Measurements from ENCODE around the gene POC1A. TPM values are rescaled to one million over a fixed set of nuclear protein-coding genes. Genes with fewer than 3 reads are reported as not detected.

Gene POC1A
- total and polyA plus RNA-seq, 10 of the 15 experiments (the other 5 are each of a cell fraction or from before 2014, with no cell fraction given), result 8.5 to 49.8 (median 23.5) TPM

DNA sequence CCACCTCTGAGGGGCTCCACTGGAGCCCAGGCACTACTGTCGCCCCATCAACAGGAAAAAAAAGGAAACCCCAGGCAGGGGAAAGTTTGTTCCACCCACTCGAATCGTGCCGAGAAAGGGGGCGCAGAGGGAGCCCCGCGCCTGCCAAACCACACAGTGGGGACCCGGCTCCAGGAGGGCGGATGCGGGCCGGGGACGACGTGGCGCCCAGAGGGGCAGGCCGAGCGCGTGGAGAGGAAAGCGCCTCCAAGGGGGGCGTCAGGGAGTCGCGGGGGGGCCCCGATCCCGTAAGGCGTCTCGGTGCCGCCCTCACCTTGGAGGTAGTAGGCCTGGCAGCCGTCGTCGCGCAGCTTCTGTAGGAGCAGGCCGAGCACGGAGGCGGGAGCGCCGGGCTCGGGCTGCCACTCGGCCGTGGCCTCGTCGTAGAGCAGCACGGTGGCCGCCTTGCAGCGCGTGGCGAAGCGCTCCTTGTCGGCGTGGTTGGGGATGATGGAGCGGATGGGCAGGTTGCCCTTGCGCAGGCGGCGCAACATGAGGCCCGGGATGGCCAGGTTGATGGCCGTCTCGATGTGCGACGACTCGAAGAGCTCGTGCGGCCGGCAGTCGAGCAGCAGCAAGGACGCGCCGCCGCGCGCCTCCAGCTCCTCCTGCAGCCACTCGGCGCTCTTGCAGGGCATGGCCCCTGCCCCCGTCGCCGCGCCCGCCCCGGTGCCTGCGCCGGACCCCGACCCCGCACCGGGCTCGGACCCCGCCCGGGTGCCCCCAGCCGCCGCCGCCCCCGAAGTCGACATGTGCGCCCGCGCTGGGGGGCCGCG lies 98.5 kb downstream of the POC1A start (continued):
- peak; percentile 64 for TF ChIP-seq POLR2A (IDR thresholded peaks at IDR 0.05; ENCODE audit: low read depth, low read length)
- TF ChIP-seq SMAD1 (IDR thresholded peaks at IDR 0.05; ENCODE audit: low read depth, partially characterized antibody), result no peak
- TF ChIP-seq GATAD2B (conservative IDR thresholded peaks at IDR 0.05; ENCODE audit: low read depth), result peak; percentile 19; the same call in 1 of the 2 replicates
- TF ChIP-seq BACH1 (IDR thresholded peaks at IDR 0.05; ENCODE audit: borderline replicate concordance), result no peak
- TF ChIP-seq STAT1 (conservative IDR thresholded peaks at IDR 0.05), result no peak
- no peak for TF ChIP-seq IKZF2 (IDR thresholded peaks at IDR 0.05)
- TF ChIP-seq, protein P1, sequence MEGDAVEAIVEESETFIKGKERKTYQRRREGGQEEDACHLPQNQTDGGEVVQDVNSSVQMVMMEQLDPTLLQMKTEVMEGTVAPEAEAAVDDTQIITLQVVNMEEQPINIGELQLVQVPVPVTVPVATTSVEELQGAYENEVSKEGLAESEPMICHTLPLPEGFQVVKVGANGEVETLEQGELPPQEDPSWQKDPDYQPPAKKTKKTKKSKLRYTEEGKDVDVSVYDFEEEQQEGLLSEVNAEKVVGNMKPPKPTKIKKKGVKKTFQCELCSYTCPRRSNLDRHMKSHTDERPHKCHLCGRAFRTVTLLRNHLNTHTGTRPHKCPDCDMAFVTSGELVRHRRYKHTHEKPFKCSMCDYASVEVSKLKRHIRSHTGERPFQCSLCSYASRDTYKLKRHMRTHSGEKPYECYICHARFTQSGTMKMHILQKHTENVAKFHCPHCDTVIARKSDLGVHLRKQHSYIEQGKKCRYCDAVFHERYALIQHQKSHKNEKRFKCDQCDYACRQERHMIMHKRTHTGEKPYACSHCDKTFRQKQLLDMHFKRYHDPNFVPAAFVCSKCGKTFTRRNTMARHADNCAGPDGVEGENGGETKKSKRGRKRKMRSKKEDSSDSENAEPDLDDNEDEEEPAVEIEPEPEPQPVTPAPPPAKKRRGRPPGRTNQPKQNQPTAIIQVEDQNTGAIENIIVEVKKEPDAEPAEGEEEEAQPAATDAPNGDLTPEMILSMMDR (IDR thresholded peaks at IDR 0.05 in 2 of 3, conservative IDR thresholded peaks at IDR 0.05 in 1 of 3; ENCODE audit: control insufficient read depth in 2 of 3, extremely low read depth in 1 of 3, insufficient read depth in 1 of 3, low read depth in 3 of 3, low read length in 3 of 3), result peak; percentile 14 to 32 (median 24); a peak in 2 of 6 replicates
- TF ChIP-seq KLF5 (IDR thresholded peaks at IDR 0.05; ENCODE audit: partially characterized antibody), result no peak
- TF ChIP-seq SRF (IDR thresholded peaks at IDR 0.05; ENCODE audit: low read depth in 2 of 2, low read length in 2 of 2), result no peak
- TF ChIP-seq RAD51 (IDR thresholded peaks at IDR 0.05), result no peak
- TF ChIP-seq NBN (IDR thresholded peaks at IDR 0.05), result no peak
- TF ChIP-seq BHLHE40 (IDR thresholded peaks at IDR 0.05; ENCODE audit: borderline replicate concordance in 1 of 2, low read depth in 2 of 2, low read length in 1 of 2), result peak in 1 of 2 experiments; percentile 63; a peak in 2 of 4 replicates
- TF ChIP-seq TBL1XR1 (IDR thresholded peaks at IDR 0.05; ENCODE audit: low read depth, low read length), result no peak
- no peak for TF ChIP-seq NFIC (IDR thresholded peaks at IDR 0.05; ENCODE audit: low read depth, low read length)
- peak; percentile 64 for TF ChIP-seq IKZF1 (conservative IDR thresholded peaks at IDR 0.05)
- TF ChIP-seq MTA2 (IDR thresholded peaks at IDR 0.05; ENCODE audit: low read depth), result no peak
- no peak for TF ChIP-seq CBX3 (IDR thresholded peaks at IDR 0.05; ENCODE audit: borderline replicate concordance, low read depth)
- TF ChIP-seq POU2F2 (IDR thresholded peaks at IDR 0.05; ENCODE audit: borderline replicate concordance, low read depth, low read length), result no peak
- TF ChIP-seq NR2F1 (conservative IDR thresholded peaks at IDR 0.05), result peak; percentile 45; the same call in 1 of the 2 replicates
- 0 out of 2 replicates have a peak, but pooled peaks have one; percentile 38 for TF ChIP-seq HDAC2 (IDR thresholded peaks at IDR 0.05)
- no peak for TF ChIP-seq E2F4 (IDR thresholded peaks at IDR 0.05; ENCODE audit: low read depth, low read length)
- TF ChIP-seq KAT2A (conservative IDR thresholded peaks at IDR 0.05; ENCODE audit: control insufficient read depth, low read depth, low read length), result no peak
- TF ChIP-seq YY1 (IDR thresholded peaks at IDR 0.05; ENCODE audit: low read depth, low read length), result 0 out of 2 replicates have a peak, but pooled peaks have one; percentile 52
- TF ChIP-seq SREBF2 (IDR thresholded peaks at IDR 0.05; ENCODE audit: low read length), result no peak
- TF ChIP-seq ZNF207 (IDR thresholded peaks at IDR 0.05; ENCODE audit: borderline replicate concordance), result no peak
- peak; percentile 75 for TF ChIP-seq MYC (IDR thresholded peaks at IDR 0.05; ENCODE audit: insufficient read depth, insufficient read length, insufficient replicate concordance, low read length, severe bottlenecking)
- TF ChIP-seq MAX (IDR thresholded peaks at IDR 0.05; ENCODE audit: low read depth, low read length), result peak; percentile 20; the same call in 1 of the 2 replicates
- no peak for TF ChIP-seq SMARCA5 (IDR thresholded peaks at IDR 0.05)
- no peak for TF ChIP-seq EZH2 (IDR thresholded peaks at IDR 0.05; ENCODE audit: borderline replicate concordance, control insufficient read depth, low read depth, low read length)
- TF ChIP-seq LARP7 (IDR thresholded peaks at IDR 0.05), result peak; percentile 55; the same call in 1 of the 2 replicates
- TF ChIP-seq CHD4 (IDR thresholded peaks at IDR 0.05), result no peak

All from GM12878 (cell line).